Ectodermal cell (in vitro differentiated cells): Measurements from ENCODE around the gene TTLL4.

Experiments
- H3K27ac ChIP-seq: 2 replicates; pipeline ENCODE4 v1.7.0; 2013; ENCODE audit warnings: mild to moderate bottlenecking, low read depth, low read length; ENCODE audit not compliant: insufficient read depth, poor library complexity, severe bottlenecking
- H3K27me3 ChIP-seq: 2 replicates; pipeline ENCODE4 v1.7.0; 2013; ENCODE audit warnings: mild to moderate bottlenecking, low read length; ENCODE audit not compliant: insufficient read depth, control insufficient read depth, poor library complexity, severe bottlenecking
- H3K36me3 ChIP-seq: one replicate; pipeline ENCODE4 v1.7.0; 2013; ENCODE audit warnings: low read length; ENCODE audit not compliant: control insufficient read depth, insufficient read depth
- H3K4me1 ChIP-seq: one replicate; pipeline ENCODE4 v1.7.0; 2013; ENCODE audit warnings: low read length; ENCODE audit not compliant: control insufficient read depth, insufficient read depth
- H3K4me3 ChIP-seq: 2 replicates; pipeline ENCODE4 v1.7.0; 2013; ENCODE audit warnings: low read depth, low read length, control low read depth; ENCODE audit not compliant: insufficient read depth
- H3K9me3 ChIP-seq: 2 replicates; pipeline ENCODE4 v1.7.0; 2013; ENCODE audit warnings: mild to moderate bottlenecking, low read length, moderate library complexity; ENCODE audit not compliant: control insufficient read depth
- WGBS, 2 experiments: methylation state at CpG; one replicate each; pipeline ENCODE4 v1.1.7; 2013; ENCODE audit warnings: missing lambda C conversion rate in 2 of 2; 5-methylcytosine and 5-hydroxymethylcytosine counted together

TTLL4 gene

GRCh38 chr2:218744615-218745014, 34.0 kb downstream of the TTLL4 start:
- no peaks in the 10 kb centered on the region for H3K27me3 ChIP-seq
- whole genome bisulfite sequencing, 2 experiments: 89 to 93% methylated on average over 3 of the region's 3 CpGs
- H3K9me3 ChIP-seq: no peaks in the 10 kb centered on the region
- H3K36me3 ChIP-seq: peaks cover 45% of the 10 kb centered on the region
- no peak overlapping the region for H3K4me3 ChIP-seq
- no peaks in the 10 kb centered on the region for H3K4me1 ChIP-seq
- H3K27ac ChIP-seq: no peak overlapping the region

- Histone ChIP-seq H3K27me3 (no peaks in the 10 kb centered on the region), H3K4me3 (no peak overlapping the region), H3K4me1 (no peaks in the 10 kb centered on the region), H3K36me3 (peaks cover 46% of the 10 kb centered on the region), H3K27ac (peak overlapping the region; percentile 61), H3K9me3 (no peaks in the 10 kb centered on the region)
- 67 to 70% methylated on average over 5 of the region's 5 CpGs for WGBS, 2 experiments
Observed at GRCh38 chr2:218745160-218745558, 34.5 kb downstream of the TTLL4 start.

- peaks cover 44% of the 10 kb centered on the region for H3K36me3 ChIP-seq
- no peak overlapping the region for H3K4me3 ChIP-seq
- no peaks in the 10 kb centered on the region for H3K27me3 ChIP-seq
- H3K9me3 ChIP-seq: no peaks in the 10 kb centered on the region
- WGBS, 2 experiments: 95% methylated on average over 10 of the region's 10 CpGs
- no peaks in the 10 kb centered on the region for H3K4me1 ChIP-seq
- H3K27ac ChIP-seq: peak overlapping the region; percentile 61
Observed at GRCh38 chr2:218745559-218746469, 35.2 kb downstream of the TTLL4 start.

- Histone ChIP-seq H3K4me3 (no peak overlapping the region), H3K36me3 (peaks cover 48% of the 10 kb centered on the region), H3K4me1 (no peaks in the 10 kb centered on the region), H3K27ac (no peak overlapping the region), H3K9me3 (no peaks in the 10 kb centered on the region), H3K27me3 (no peaks in the 10 kb centered on the region)
- 92 to 96% methylated on average over 1 of the region's 1 CpG for WGBS, 2 experiments
Observed at GRCh38 chr2:218746470-218746795, 35.8 kb downstream of the TTLL4 start.

GRCh38 chr2:218746960-218747359, 36.3 kb downstream of the TTLL4 start:
- WGBS, 2 experiments: 95 to 96% methylated on average over 10 of the region's 10 CpGs
- H3K27me3 ChIP-seq: no peaks in the 10 kb centered on the region
- H3K4me3 ChIP-seq: no peak overlapping the region
- H3K36me3 ChIP-seq: peaks cover 49% of the 10 kb centered on the region
- no peaks in the 10 kb centered on the region for H3K9me3 ChIP-seq
- H3K27ac ChIP-seq: no peak overlapping the region
- H3K4me1 ChIP-seq: no peaks in the 10 kb centered on the region

GRCh38 chr2:218748741-218749441, 38.3 kb downstream of the TTLL4 start:
- Histone ChIP-seq H3K27me3 (no peaks in the 10 kb centered on the region), H3K27ac (no peak overlapping the region), H3K9me3 (no peaks in the 10 kb centered on the region), H3K4me1 (no peaks in the 10 kb centered on the region), H3K36me3 (peaks cover 66% of the 10 kb centered on the region), H3K4me3 (no peak overlapping the region)
- 92 to 96% methylated on average over 8 of the region's 8 CpGs for WGBS, 2 experiments

- H3K27me3 ChIP-seq: no peaks in the 10 kb centered on the region
- H3K9me3 ChIP-seq: no peaks in the 10 kb centered on the region
- WGBS, 2 experiments: 92 to 95% methylated on average over 3 of the region's 3 CpGs
- no peak overlapping the region for H3K4me3 ChIP-seq
- H3K36me3 ChIP-seq: peaks cover 54% of the 10 kb centered on the region
- no peaks in the 10 kb centered on the region for H3K4me1 ChIP-seq
- H3K27ac ChIP-seq: no peak overlapping the region
Observed at GRCh38 chr2:218754201-218754600, 43.6 kb downstream of the TTLL4 start.

- Histone ChIP-seq H3K36me3 (peaks cover 48% of the 10 kb centered on the region), H3K4me3 (no peak overlapping the region), H3K27ac (no peak overlapping the region), H3K4me1 (no peaks in the 10 kb centered on the region), H3K9me3 (no peaks in the 10 kb centered on the region), H3K27me3 (no peaks in the 10 kb centered on the region)
- 93 to 94% methylated on average over 7 of the region's 7 CpGs for WGBS, 2 experiments
Observed at GRCh38 chr2:218754781-218755180, 44.1 kb downstream of the TTLL4 start.

GRCh38 chr2:218755198-218755566, 44.5 kb downstream of the TTLL4 start:
- Histone ChIP-seq H3K4me3 (no peak overlapping the region), H3K27ac (no peak overlapping the region), H3K36me3 (peaks cover 44% of the 10 kb centered on the region), H3K9me3 (no peaks in the 10 kb centered on the region), H3K4me1 (no peaks in the 10 kb centered on the region), H3K27me3 (no peaks in the 10 kb centered on the region)
- 96 to 97% methylated on average over 3 of the region's 3 CpGs for WGBS, 2 experiments

- peaks cover 39% of the 10 kb centered on the region for H3K36me3 ChIP-seq
- H3K9me3 ChIP-seq: no peaks in the 10 kb centered on the region
- no peak overlapping the region for H3K4me3 ChIP-seq
- 92 to 96% methylated on average over 10 of the region's 10 CpGs for WGBS, 2 experiments
- no peaks in the 10 kb centered on the region for H3K27me3 ChIP-seq
- H3K27ac ChIP-seq: no peak overlapping the region
- H3K4me1 ChIP-seq: no peaks in the 10 kb centered on the region
Observed at GRCh38 chr2:218755567-218756404, 45.2 kb downstream of the TTLL4 start.
